ENCODE measurements around the gene SEC63. TPM values are rescaled to one million over a fixed set of nuclear protein-coding genes. Genes with fewer than 3 reads are reported as not detected.

The SEC63 gene
- total RNA-seq, 1 donor from 2014 or later = 25.3 TPM

GRCh38 chr6:107972413-107973096, 14.5 kb upstream of the SEC63 start:
- Histone ChIP-seq H3K9me3 (no peaks in the 10 kb centered on the region), H3K27ac (no peak overlapping the region), H3K36me3 (no peaks in the 10 kb centered on the region), H3K4me3 (no peak overlapping the region), H3K27me3 (no peaks in the 10 kb centered on the region), H3K4me1 (no peaks in the 10 kb centered on the region)
- intact Hi-C loops (cut with DNase I) = no loop called here
- TF ChIP-seq POLR2AphosphoS5 (IDR thresholded peaks at IDR 0.05; ENCODE audit: insufficient read depth in 1 of 2, low read depth in 1 of 2) (no peak), CTCF (IDR thresholded peaks at IDR 0.05) (no peak), POLR2A (IDR thresholded peaks at IDR 0.05) (no peak)
- DNase-seq (ENCODE audit: extremely low spot score in 2 of 2) = no peak

GRCh38 chr6:107971181-107971580, 13.2 kb upstream of the SEC63 start:
- no peaks in the 10 kb centered on the region for H3K27me3 ChIP-seq
- no peak for DNase-seq (ENCODE audit: extremely low spot score in 2 of 2)
- intact Hi-C loops (cut with DNase I) = no loop called here
- no peaks in the 10 kb centered on the region for H3K4me1 ChIP-seq
- TF ChIP-seq POLR2A (IDR thresholded peaks at IDR 0.05) (no peak), CTCF (IDR thresholded peaks at IDR 0.05) (no peak), POLR2AphosphoS5 (IDR thresholded peaks at IDR 0.05; ENCODE audit: insufficient read depth in 1 of 2, low read depth in 1 of 2) (no peak)
- H3K36me3 ChIP-seq = no peaks in the 10 kb centered on the region
- H3K4me3 ChIP-seq = no peak overlapping the region
- H3K9me3 ChIP-seq = no peaks in the 10 kb centered on the region
- H3K27ac ChIP-seq = no peak overlapping the region

- DNase-seq (ENCODE audit: extremely low spot score in 2 of 2) = no peak
- no peak overlapping the region for H3K27ac ChIP-seq
- no peak overlapping the region for H3K4me3 ChIP-seq
- H3K4me1 ChIP-seq = no peaks in the 10 kb centered on the region
- intact Hi-C loops (cut with DNase I) = no loop called here
- no peak for TF ChIP-seq CTCF (IDR thresholded peaks at IDR 0.05)
- no peak for TF ChIP-seq POLR2A (IDR thresholded peaks at IDR 0.05)
- TF ChIP-seq POLR2AphosphoS5 (IDR thresholded peaks at IDR 0.05; ENCODE audit: insufficient read depth in 1 of 2, low read depth in 1 of 2) = no peak
- H3K27me3 ChIP-seq = no peaks in the 10 kb centered on the region
- H3K9me3 ChIP-seq = no peaks in the 10 kb centered on the region
- H3K36me3 ChIP-seq = no peaks in the 10 kb centered on the region
Observed at GRCh38 chr6:107970255-107970654, 12.2 kb upstream of the SEC63 start.

- TF ChIP-seq CTCF (IDR thresholded peaks at IDR 0.05) (no peak), POLR2AphosphoS5 (IDR thresholded peaks at IDR 0.05; ENCODE audit: insufficient read depth in 1 of 2, low read depth in 1 of 2) (no peak), POLR2A (IDR thresholded peaks at IDR 0.05) (no peak)
Observed at GRCh38 chr6:107968081-107968480, 10.1 kb upstream of the SEC63 start.

GRCh38 chr6:107965746-107966145, 7.7 kb upstream of the SEC63 start:
- H3K4me1 ChIP-seq = no peaks in the 10 kb centered on the region
- intact Hi-C loops (cut with DNase I) = no loop called here
- no peaks in the 10 kb centered on the region for H3K9me3 ChIP-seq
- DNase-seq (ENCODE audit: extremely low spot score in 2 of 2) = no peak
- TF ChIP-seq CTCF (IDR thresholded peaks at IDR 0.05) (no peak), POLR2A (IDR thresholded peaks at IDR 0.05) (no peak)
- H3K27me3 ChIP-seq = no peaks in the 10 kb centered on the region
- H3K4me3 ChIP-seq = no peak overlapping the region
- H3K36me3 ChIP-seq = no peaks in the 10 kb centered on the region
- H3K27ac ChIP-seq = no peak overlapping the region

More at GRCh38 chr6:107968081-107968480, 10.1 kb upstream of the SEC63 start:
- intact Hi-C loops (cut with DNase I) = no loop called here
- H3K4me3 ChIP-seq = no peak overlapping the region
- no peaks in the 10 kb centered on the region for H3K4me1 ChIP-seq
- no peaks in the 10 kb centered on the region for H3K27me3 ChIP-seq
- no peaks in the 10 kb centered on the region for H3K36me3 ChIP-seq
- H3K27ac ChIP-seq = no peak overlapping the region
- no peaks in the 10 kb centered on the region for H3K9me3 ChIP-seq
- DNase-seq (ENCODE audit: extremely low spot score in 2 of 2) = no peak

All from vagina (tissue), 2 donors.